GM23338 (cell line): ENCODE data around the gene F13A1. TPM values are rescaled to one million over a fixed set of nuclear protein-coding genes. Genes with fewer than 3 reads are reported as not detected.

ENCODE experiments used
- ATAC-seq: fragments of 200-7000 bp; cut with Tn5 transposase; 3 replicates; pipeline ENCODE4 v1.9.1; 2020
- DNase-seq: peaks from one replicate; pipeline ENCODE4 v3.0.0-alpha.2; 2015; ENCODE audit warnings: low spot score
- H2AFZ ChIP-seq: fragments of 200-600 bp; sonication (generic); 2 replicates; pipeline ENCODE4 v1.8.0; 2016; ENCODE audit warnings: antibody characterized with exemption, mild to moderate bottlenecking, moderate library complexity
- H3F3A ChIP-seq: fragments of 200-600 bp; sonication (generic); replicated peaks from 2 replicates; pipeline ENCODE4 v1.8.0; 2017; ENCODE audit warnings: antibody characterized with exemption, mixed run types, low read depth
- H3K27ac ChIP-seq: fragments of 200-600 bp; sonication (generic); 2 replicates; pipeline ENCODE4 v1.6.1; 2016; ENCODE audit warnings: low read depth
- H3K27me3 ChIP-seq: fragments of 200-600 bp; sonication (generic); 2 replicates; pipeline ENCODE4 v1.8.0; 2016; ENCODE audit warnings: mild to moderate bottlenecking, mixed run types, moderate library complexity; ENCODE audit not compliant: insufficient read depth
- H3K36me3 ChIP-seq: fragments of 200-600 bp; sonication (generic); 2 replicates; pipeline ENCODE4 v1.8.0; 2016; ENCODE audit warnings: mild to moderate bottlenecking; ENCODE audit not compliant: insufficient read depth
- H3K4me1 ChIP-seq: fragments of 200-600 bp; sonication (generic); 2 replicates; pipeline ENCODE4 v1.8.0; 2016; ENCODE audit warnings: mild to moderate bottlenecking, moderate library complexity; ENCODE audit not compliant: insufficient read depth
- H3K4me2 ChIP-seq: fragments of 200-600 bp; sonication (generic); 2 replicates; pipeline ENCODE4 v1.7.1; 2017; ENCODE audit warnings: mixed run types
- H3K4me3 ChIP-seq: fragments of 200-600 bp; sonication (generic); 2 replicates; pipeline ENCODE4 v1.6.1; 2016; ENCODE audit warnings: mixed run types
- H3K79me2 ChIP-seq: fragments of 200-600 bp; sonication (generic); replicated peaks from 2 replicates; pipeline ENCODE4 v1.8.0; 2017; ENCODE audit warnings: mild to moderate bottlenecking; ENCODE audit not compliant: insufficient read depth
- H3K9me2 ChIP-seq: fragments of 200-600 bp; sonication (generic); 2 replicates; pipeline ENCODE4 v1.8.0; 2017; ENCODE audit not compliant: insufficient read depth
- H4K20me1 ChIP-seq: fragments of 200-600 bp; sonication (generic); replicated peaks from 2 replicates; pipeline ENCODE4 v1.8.0; 2017; ENCODE audit warnings: mild to moderate bottlenecking; ENCODE audit not compliant: insufficient read depth
- H3K27ac Mint-ChIP-seq: 2 replicates; pipeline ENCODE4 v1.8.0; 2020; ENCODE audit warnings: inconsistent platforms, mild to moderate bottlenecking, moderate library complexity, mixed read lengths
- H3K27me3 Mint-ChIP-seq: 3 replicates; pipeline ENCODE4 v1.8.0; 2022; ENCODE audit warnings: low read depth, mild to moderate bottlenecking, moderate library complexity, mixed read lengths, inconsistent platforms; ENCODE audit not compliant: insufficient read depth, poor library complexity
- H3K36me3 Mint-ChIP-seq: 3 replicates; pipeline ENCODE4 v1.8.0; 2021; ENCODE audit warnings: low read depth, mild to moderate bottlenecking, inconsistent platforms, moderate library complexity, mixed read lengths
- H3K4me1 Mint-ChIP-seq: 3 replicates; pipeline ENCODE4 v1.8.0; 2020; ENCODE audit warnings: mild to moderate bottlenecking, inconsistent platforms, mixed read lengths
- H3K4me3 Mint-ChIP-seq: 3 replicates; pipeline ENCODE4 v1.8.0; 2021; ENCODE audit warnings: moderate library complexity, mild to moderate bottlenecking, inconsistent platforms, mixed read lengths
- H3K9me3 Mint-ChIP-seq: 3 replicates; pipeline ENCODE4 v1.8.0; 2020; ENCODE audit warnings: moderate library complexity, mild to moderate bottlenecking, inconsistent platforms, mixed read lengths
- CREB1 ChIP-seq: fragments of 250-450 bp; sonication (Bioruptor Pico); IDR thresholded peaks from 2 replicates; pipeline ENCODE4 v1.5.0; 2020; ENCODE audit warnings: low read depth, mild to moderate bottlenecking, moderate library complexity
- CTCF ChIP-seq, 2 experiments: fragments of 200-600 bp in 1 of 2; sonication (generic) in 1 of 2; conservative IDR thresholded peaks; 2 replicates each; pipeline versions ENCODE4 v1.5.1 to v1.6.1; 2016 to 2017; ENCODE audit warnings: antibody characterized with exemption in 2 of 2, low read depth in 2 of 2, mild to moderate bottlenecking in 2 of 2, moderate library complexity in 1 of 2
- JUNB ChIP-seq: IDR thresholded peaks from one replicate; pipeline ENCODE4 v1.6.1; 2016; ENCODE audit warnings: antibody characterized with exemption; ENCODE audit not compliant: unreplicated experiment
- NANOG ChIP-seq: IDR thresholded peaks from 2 replicates; pipeline ENCODE4 v1.6.1; 2016; ENCODE audit warnings: antibody characterized with exemption, borderline replicate concordance
- STAT1 ChIP-seq: IDR thresholded peaks from one replicate; pipeline ENCODE4 v1.6.1; 2016; ENCODE audit warnings: antibody characterized with exemption; ENCODE audit not compliant: unreplicated experiment
- ZNF114 ChIP-seq: fragments of 250-450 bp; sonication (Bioruptor Pico); IDR thresholded peaks from 2 replicates; pipeline ENCODE4 v1.5.0; 2020; ENCODE audit warnings: mild to moderate bottlenecking, moderate library complexity
- polyA plus RNA-seq: library from polyadenylated mRNA; unstranded; fragments of >200 nt; fragmentation: Nextera tagmentation; extraction: Ambion mirVana; gene quantifications from 2 replicates; pipeline ENCODE4 v1.2.1, GENCODE V29; 2016
- total RNA-seq: library from RNA; depleted of rRNA; stranded (reverse); fragments of >200 nt; shearing (Covaris generic); gene quantifications from 2 replicates; pipeline ENCODE4 v1.2.3, GENCODE V29; 2014
- TF ChIP-seq, protein P1 (sequence below): IDR thresholded peaks from one replicate; pipeline ENCODE4 v1.6.1; 2018; ENCODE audit warnings: antibody characterized with exemption; ENCODE audit not compliant: unreplicated experiment

F13A1 gene
- total and polyA plus RNA-seq, 2 experiments from 2014 or later, result 0.31 to 0.32 TPM

DNA sequence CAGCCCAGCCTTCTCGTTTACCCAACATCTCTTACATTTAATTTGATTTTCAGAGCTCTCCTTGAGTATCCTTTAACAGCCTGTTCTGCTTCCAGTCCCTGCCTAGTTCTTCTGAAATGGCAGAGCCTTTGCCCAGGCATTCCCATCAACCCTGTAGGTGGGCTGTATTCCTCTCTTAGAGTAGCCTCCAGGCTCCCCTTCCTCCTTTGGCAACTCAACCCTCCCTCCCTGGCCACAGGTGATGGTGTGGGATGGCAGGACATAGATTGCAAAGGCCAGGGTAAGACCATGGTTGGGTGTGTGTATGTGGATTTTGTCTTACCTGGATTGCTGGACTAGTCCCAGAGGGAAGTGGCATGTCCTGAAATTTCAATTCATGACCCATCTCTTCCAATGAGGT, 125.4 kb downstream of the F13A1 start:
- H3K36me3 Mint-ChIP-seq, result peaks cover 8% of the 10 kb centered on the region
- Histone ChIP-seq H3K9me2 (peaks cover 12% of the 10 kb centered on the region; the same call in 1 of the 2 replicates), H3K27ac (no peak overlapping the region), H3F3A (no peaks in the 10 kb centered on the region), H3K36me3 (no peaks in the 10 kb centered on the region), H2AFZ (no peak overlapping the region), H3K4me1 (no peaks in the 10 kb centered on the region), H3K4me3 (no peak overlapping the region), H3K4me2 (no peak overlapping the region), H3K27me3 (no peaks in the 10 kb centered on the region), H4K20me1 (no peaks in the 10 kb centered on the region), H3K79me2 (no peaks in the 10 kb centered on the region)
- H3K27ac Mint-ChIP-seq, result no peak overlapping the region
- peaks cover 16% of the 10 kb centered on the region for H3K9me3 Mint-ChIP-seq
- peaks cover 8% of the 10 kb centered on the region for H3K4me1 Mint-ChIP-seq
- DNase-seq, result no peak
- no peak overlapping the region for H3K4me3 Mint-ChIP-seq
- peaks cover 2% of the 10 kb centered on the region for H3K27me3 Mint-ChIP-seq
- no peak for ATAC-seq
- TF ChIP-seq ZNF114 (CRISPR knock-in tag), result no peak

DNA sequence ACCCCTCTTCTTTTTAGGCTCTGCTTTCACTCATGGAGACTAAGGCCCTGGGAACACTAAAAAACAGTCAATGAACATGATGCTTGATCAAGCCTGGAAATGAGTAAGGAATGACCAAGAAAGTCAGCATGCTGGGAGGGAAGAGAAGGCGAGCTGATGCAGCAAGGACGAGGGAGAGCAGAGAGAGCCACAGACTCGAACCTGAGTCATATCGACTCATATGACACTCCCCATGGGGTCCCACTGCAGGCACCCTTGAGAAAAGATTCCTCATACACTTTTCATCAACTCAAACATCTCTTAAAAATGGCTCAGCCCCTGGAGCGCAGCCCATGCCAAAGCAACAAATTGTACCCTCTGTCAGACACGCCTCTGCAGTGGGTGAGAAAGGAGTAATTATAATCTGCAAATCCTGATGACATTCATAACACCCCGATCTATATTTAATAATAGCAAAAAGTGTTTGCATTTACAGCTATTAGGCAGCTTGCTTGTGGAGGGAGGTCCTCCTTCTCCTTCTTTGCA, 127.2 kb downstream of the F13A1 start:
- ATAC-seq, result no peak
- TF ChIP-seq, protein P1, sequence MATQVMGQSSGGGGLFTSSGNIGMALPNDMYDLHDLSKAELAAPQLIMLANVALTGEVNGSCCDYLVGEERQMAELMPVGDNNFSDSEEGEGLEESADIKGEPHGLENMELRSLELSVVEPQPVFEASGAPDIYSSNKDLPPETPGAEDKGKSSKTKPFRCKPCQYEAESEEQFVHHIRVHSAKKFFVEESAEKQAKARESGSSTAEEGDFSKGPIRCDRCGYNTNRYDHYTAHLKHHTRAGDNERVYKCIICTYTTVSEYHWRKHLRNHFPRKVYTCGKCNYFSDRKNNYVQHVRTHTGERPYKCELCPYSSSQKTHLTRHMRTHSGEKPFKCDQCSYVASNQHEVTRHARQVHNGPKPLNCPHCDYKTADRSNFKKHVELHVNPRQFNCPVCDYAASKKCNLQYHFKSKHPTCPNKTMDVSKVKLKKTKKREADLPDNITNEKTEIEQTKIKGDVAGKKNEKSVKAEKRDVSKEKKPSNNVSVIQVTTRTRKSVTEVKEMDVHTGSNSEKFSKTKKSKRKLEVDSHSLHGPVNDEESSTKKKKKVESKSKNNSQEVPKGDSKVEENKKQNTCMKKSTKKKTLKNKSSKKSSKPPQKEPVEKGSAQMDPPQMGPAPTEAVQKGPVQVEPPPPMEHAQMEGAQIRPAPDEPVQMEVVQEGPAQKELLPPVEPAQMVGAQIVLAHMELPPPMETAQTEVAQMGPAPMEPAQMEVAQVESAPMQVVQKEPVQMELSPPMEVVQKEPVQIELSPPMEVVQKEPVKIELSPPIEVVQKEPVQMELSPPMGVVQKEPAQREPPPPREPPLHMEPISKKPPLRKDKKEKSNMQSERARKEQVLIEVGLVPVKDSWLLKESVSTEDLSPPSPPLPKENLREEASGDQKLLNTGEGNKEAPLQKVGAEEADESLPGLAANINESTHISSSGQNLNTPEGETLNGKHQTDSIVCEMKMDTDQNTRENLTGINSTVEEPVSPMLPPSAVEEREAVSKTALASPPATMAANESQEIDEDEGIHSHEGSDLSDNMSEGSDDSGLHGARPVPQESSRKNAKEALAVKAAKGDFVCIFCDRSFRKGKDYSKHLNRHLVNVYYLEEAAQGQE, result no peak
- TF ChIP-seq STAT1, result no peak
- no peak for TF ChIP-seq CTCF (conservative IDR thresholded peaks at IDR 0.05; ENCODE audit: low read depth in 2 of 2)
- no peak for TF ChIP-seq ZNF114 (CRISPR knock-in tag)
- no peak for TF ChIP-seq JUNB
- TF ChIP-seq NANOG, result no peak
- TF ChIP-seq CREB1 (CRISPR knock-in tag), result no peak
- H3K4me3 Mint-ChIP-seq, result no peak overlapping the region

More for the DNA sequence above, 127.2 kb downstream of the F13A1 start:
- Mint-ChIP-seq H3K27ac (no peak overlapping the region), H3K36me3 (peaks cover 5% of the 10 kb centered on the region; the same call in 2 of the 3 replicates), H3K4me1 (peaks cover 8% of the 10 kb centered on the region), H3K27me3 (no peaks in the 10 kb centered on the region), H3K9me3 (peaks cover 10% of the 10 kb centered on the region; the same call in 2 of the 3 replicates)
- Histone ChIP-seq H3K36me3 (no peaks in the 10 kb centered on the region), H3K4me1 (no peaks in the 10 kb centered on the region), H4K20me1 (no peaks in the 10 kb centered on the region), H3K4me3 (no peak overlapping the region), H3K79me2 (no peaks in the 10 kb centered on the region), H3K9me2 (peaks cover 4% of the 10 kb centered on the region; the same call in 1 of the 2 replicates), H2AFZ (no peak overlapping the region), H3K27ac (no peak overlapping the region), H3K27me3 (no peaks in the 10 kb centered on the region), H3K4me2 (no peak overlapping the region), H3F3A (no peaks in the 10 kb centered on the region)
- DNase-seq, result no peak
